HG02642 (cell line): ENCODE data around the gene FBXL2.
"Not testable (repeated sequence)": the region's sequence is repeated elsewhere in the genome, so short reads cannot be mapped to it uniquely, and the experiment has no call there.

Experiments used
- ATAC-seq: cut with Tn5 transposase; IDR thresholded peaks from one replicate; pipeline ENCODE4 v1.9.1; 2021; ENCODE audit warnings: mild to moderate bottlenecking; ENCODE audit not compliant: unreplicated experiment, poor library complexity

FBXL2 gene

GRCh38 chr3:33380653-33381052 lies 103.4 kb downstream of the FBXL2 start:
- ATAC-seq, result no peak

DNA sequence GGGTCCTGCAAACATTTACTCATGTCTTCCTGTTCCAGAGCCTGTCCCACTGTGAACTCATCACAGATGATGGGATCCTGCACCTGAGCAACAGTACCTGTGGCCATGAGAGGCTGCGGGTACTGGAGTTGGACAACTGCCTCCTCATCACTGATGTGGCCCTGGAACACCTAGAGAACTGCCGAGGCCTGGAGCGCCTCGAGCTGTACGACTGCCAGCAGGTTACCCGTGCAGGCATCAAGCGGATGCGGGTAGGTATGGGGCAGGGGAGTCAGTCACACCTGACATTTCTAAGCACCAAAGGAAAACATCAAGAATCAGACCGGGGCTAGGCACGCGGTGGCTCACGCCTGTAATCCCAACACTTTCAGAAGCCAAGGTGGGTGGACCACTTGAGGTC lies 106.7 kb downstream of the FBXL2 start:
- ATAC-seq, result no peak

DNA sequence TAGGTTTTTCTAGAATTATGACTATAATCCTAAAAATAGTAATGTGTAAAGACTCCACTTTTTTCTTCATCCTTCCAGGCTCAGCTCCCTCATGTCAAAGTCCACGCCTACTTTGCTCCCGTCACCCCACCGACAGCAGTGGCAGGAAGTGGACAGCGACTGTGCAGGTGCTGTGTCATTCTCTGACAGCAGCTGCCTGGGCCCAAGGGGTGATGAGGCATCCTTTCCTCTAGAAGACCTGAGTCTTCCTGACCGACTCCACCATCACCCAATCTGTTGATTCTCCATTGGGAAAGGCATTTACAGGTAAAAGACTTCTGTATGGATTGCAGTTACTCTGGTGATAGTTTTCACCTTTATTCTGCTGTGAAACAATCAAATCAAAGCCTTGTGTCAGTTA lies 108.2 kb downstream of the FBXL2 start:
- no peak for ATAC-seq

GRCh38 chr3:33386631-33387030 lies 109.4 kb downstream of the FBXL2 start:
- ATAC-seq, result no peak

GRCh38 chr3:33388374-33389100 lies 111.3 kb downstream of the FBXL2 start:
- ATAC-seq, result no peak

GRCh38 chr3:33389908-33390307 lies 112.7 kb downstream of the FBXL2 start:
- ATAC-seq, result no peak

- no peak for ATAC-seq
Observed at GRCh38 chr3:33391255-33391995, 114.2 kb downstream of the FBXL2 start.

- no peak for ATAC-seq
Observed at GRCh38 chr3:33392144-33392543, 114.9 kb downstream of the FBXL2 start.

GRCh38 chr3:33392703-33393125 lies 115.5 kb downstream of the FBXL2 start:
- ATAC-seq, result no peak

DNA sequence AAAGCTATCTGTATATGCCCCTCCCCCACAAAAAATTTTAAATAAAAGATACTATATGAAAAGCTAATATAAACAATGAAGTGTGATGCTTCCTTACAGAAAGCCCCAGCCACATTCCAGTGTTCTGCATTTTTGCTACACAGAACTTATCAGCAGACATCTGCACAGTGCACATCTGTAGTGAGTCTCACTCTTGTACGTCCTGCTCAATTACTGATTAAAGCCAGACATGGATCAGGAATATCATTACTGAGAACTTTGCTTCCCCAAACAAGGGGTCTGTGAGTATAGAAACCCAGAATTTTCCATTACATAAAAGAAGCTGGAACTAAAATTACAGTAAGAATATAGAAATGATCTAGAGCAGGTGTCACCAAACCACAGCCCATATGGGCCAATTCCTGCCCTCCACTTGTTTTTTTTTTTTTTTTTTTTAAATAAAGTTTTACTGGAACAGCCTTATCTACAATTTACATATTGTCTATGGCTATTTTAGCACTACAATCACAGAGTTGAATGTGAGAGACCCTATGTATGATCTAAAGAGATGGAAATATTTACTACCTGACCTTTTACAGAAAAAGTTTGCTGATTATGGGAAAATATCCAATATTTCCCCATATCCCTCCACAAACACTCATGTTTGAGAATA lies 117.3 kb downstream of the FBXL2 start:
- no peak for ATAC-seq

DNA sequence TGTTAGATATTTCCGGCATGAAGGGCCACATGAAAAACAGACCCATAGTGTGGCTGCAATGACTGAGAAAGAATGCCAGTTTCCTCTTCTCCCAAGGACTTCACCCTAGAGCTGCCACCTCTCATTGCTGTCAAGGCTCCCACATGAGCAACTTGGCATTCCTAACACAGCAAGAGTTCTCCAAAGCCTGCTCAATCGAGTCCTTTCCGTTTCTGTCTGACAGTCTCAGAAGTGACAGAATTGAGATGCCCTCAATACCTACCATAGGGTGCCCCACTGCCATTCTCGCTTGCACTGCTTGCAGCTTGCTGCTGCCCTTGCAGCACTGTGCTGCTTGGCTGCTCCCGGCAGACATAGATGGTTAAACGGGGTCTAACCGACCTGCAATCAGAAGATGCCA lies 118.7 kb downstream of the FBXL2 start:
- no peak for ATAC-seq

DNA sequence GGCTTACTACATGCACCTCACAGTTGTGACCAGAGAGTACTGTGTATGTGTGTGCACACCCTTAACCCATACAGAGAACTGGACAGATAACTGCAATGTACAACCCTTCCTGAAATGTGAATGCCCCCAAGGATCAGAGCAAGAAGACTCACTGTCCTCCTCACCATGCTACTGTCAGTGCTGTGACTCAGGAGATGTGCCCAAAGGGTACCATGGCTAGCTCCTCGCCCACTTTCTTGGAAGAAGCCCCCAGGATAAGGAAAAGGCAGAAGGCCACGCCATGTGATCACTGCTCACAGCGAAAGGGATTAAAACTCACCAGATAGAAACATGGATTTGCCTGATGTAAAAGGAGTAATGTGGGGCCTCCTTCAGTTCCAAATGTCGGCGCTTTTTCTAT lies 121.2 kb downstream of the FBXL2 start:
- ATAC-seq, result no peak

GRCh38 chr3:33401781-33402180 lies 124.5 kb downstream of the FBXL2 start:
- no peak for ATAC-seq

DNA sequence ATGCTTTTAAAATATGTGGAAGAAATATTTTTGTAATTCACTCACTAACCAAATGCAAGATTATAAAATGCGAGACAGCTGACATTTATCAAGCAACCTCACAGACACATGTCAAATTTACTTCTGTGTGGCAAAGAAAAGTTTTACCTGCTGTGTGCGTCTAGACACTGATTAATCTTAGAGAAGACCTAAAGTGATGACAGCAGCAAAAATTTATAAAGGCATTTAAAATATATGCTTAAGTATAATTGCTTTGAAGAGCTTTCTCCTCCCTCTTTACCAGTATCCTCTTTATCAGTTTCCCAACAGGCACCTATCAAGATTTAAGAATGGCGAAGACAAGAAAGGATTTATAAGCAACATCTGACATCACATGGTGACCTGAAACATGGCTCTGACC lies 125.7 kb downstream of the FBXL2 start:
- no peak for ATAC-seq

GRCh38 chr3:33403756-33404155 lies 126.5 kb downstream of the FBXL2 start:
- no peak for ATAC-seq

GRCh38 chr3:33410816-33411215 lies 133.6 kb downstream of the FBXL2 start:
- ATAC-seq, result not testable (repeated sequence)

GRCh38 chr3:33417066-33417673 lies 139.9 kb downstream of the FBXL2 start:
- ATAC-seq, result no peak

GRCh38 chr3:33419948-33420347 lies 142.7 kb downstream of the FBXL2 start:
- ATAC-seq, result no peak

DNA sequence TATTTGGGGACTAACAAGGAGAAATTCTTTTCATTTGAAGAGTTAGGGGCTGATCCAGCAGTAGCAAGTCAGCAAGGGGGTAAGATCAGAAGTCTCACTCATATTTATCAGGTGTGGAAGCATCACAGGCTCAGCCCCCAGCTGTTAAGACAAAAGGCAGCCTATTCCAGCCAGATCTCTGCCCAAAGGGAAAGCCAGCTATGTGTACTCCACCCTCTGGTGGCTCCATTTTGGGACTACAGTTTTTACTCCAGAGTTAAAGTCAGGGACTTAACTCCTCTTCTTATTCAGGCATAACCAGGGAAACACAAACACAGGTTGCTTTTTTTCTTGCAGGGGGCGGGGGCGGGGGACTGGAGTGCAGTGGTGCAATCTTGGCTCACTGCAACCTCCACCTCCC lies 143.7 kb downstream of the FBXL2 start:
- no peak for ATAC-seq

- no peak for ATAC-seq
Observed at GRCh38 chr3:33424606-33425452, 147.6 kb downstream of the FBXL2 start.
